HepG2 (cell line): Measurements from ENCODE around the gene DDRGK1. TPM values are rescaled to one million over a fixed set of nuclear protein-coding genes. Genes with fewer than 3 reads are reported as not detected.
A peak's percentile ranks its signal among the peaks of the same experiment; 100 is the strongest.

Experiments used
- CBFB ChIP-seq: sonication (generic); formaldehyde crosslinking; IDR thresholded peaks from 2 replicates; pipeline ENCODE4 v1.4.0; 2020; ENCODE audit warnings: missing genetic modification reagents
- KDM3A ChIP-seq: IDR thresholded peaks from 2 replicates; pipeline ENCODE4 v1.6.1; 2018; ENCODE audit warnings: low read depth, missing compliant biosample characterization
- SYNCRIP ChIP-seq: fragments of 200-400 bp; formaldehyde crosslinking; IDR thresholded peaks from 2 replicates; pipeline ENCODE4 v1.6.1; 2018; ENCODE audit warnings: mild to moderate bottlenecking, low read depth, low read length; ENCODE audit not compliant: insufficient read depth
- ZC3H4 ChIP-seq: sonication (generic); formaldehyde crosslinking; IDR thresholded peaks from 2 replicates; pipeline ENCODE4 v1.4.0; 2020; ENCODE audit warnings: missing genetic modification reagents, borderline replicate concordance
- ZKSCAN5 ChIP-seq: sonication (generic); formaldehyde crosslinking; IDR thresholded peaks from 2 replicates; pipeline ENCODE4 v1.5.1; 2020; ENCODE audit warnings: mild to moderate bottlenecking, missing genetic modification reagents
- ZMYM2 ChIP-seq: sonication (generic); formaldehyde crosslinking; IDR thresholded peaks from 2 replicates; pipeline ENCODE4 v1.8.0; 2022; ENCODE audit warnings: mild to moderate bottlenecking, missing genetic modification reagents
- ZNF234 ChIP-seq: sonication (generic); formaldehyde crosslinking; conservative IDR thresholded peaks from 2 replicates; pipeline ENCODE4 v1.5.1; 2020; ENCODE audit warnings: mild to moderate bottlenecking, missing genetic modification reagents
- ZNF281 ChIP-seq: sonication (generic); formaldehyde crosslinking; IDR thresholded peaks from 2 replicates; pipeline ENCODE4 v1.4.0; 2020; ENCODE audit warnings: missing genetic modification reagents, borderline replicate concordance
- ZNF883 ChIP-seq: sonication (generic); formaldehyde crosslinking; IDR thresholded peaks from 2 replicates; pipeline ENCODE4 v1.5.1; 2020; ENCODE audit warnings: mild to moderate bottlenecking, missing genetic modification reagents; ENCODE audit errors: not compliant biosample characterization
- polyA plus RNA-seq, 8 experiments: library from polyadenylated mRNA; depleted of rRNA in 3 of 8; stranded (reverse) in 7 of 8; unstranded in 1 of 8; fragments of >200 nt; fragmentation: Illumina TruSeq in 4 of 8; extraction: Trizol in 4 of 8; gene quantifications; 2 replicates each; pipeline versions ENCODE4 v1.2.1 to v1.2.3, GENCODE V29; 2011 to 2016; ENCODE audit warnings: low read depth in 4 of 8, missing spikeins in 1 of 8, mixed read lengths in 1 of 8; ENCODE audit not compliant: insufficient read depth in 1 of 8
- total RNA-seq, 5 experiments: library from RNA; depleted of rRNA; stranded (reverse); fragments of >200 nt; fragmentation: Illumina TruSeq; extraction: Trizol; gene quantifications; 2 replicates each; pipeline ENCODE4 v1.2.3, GENCODE V29; 2016; ENCODE audit warnings: low read depth in 1 of 5
- TF ChIP-seq, protein P1 (sequence below): sonication (generic); formaldehyde crosslinking; IDR thresholded peaks from 2 replicates; pipeline ENCODE4 v1.5.1; 2020; ENCODE audit warnings: mild to moderate bottlenecking, missing genetic modification reagents, moderate library complexity
- TF ChIP-seq, protein P2 (sequence below): sonication (generic); formaldehyde crosslinking; conservative IDR thresholded peaks from 2 replicates; pipeline ENCODE4 v1.4.0; 2020; ENCODE audit warnings: mild to moderate bottlenecking, missing genetic modification reagents, moderate library complexity
- TF ChIP-seq, protein P3 (sequence below): sonication (generic); formaldehyde crosslinking; IDR thresholded peaks from 2 replicates; pipeline ENCODE4 v1.4.0; 2020; ENCODE audit warnings: mild to moderate bottlenecking, missing genetic modification reagents, borderline replicate concordance

DDRGK1 gene
- total and polyA plus RNA-seq, 2 of the 13 experiments (the other 11 are each of a cell fraction or from before 2014, with no cell fraction given): 96.7 to 149 TPM

DNA sequence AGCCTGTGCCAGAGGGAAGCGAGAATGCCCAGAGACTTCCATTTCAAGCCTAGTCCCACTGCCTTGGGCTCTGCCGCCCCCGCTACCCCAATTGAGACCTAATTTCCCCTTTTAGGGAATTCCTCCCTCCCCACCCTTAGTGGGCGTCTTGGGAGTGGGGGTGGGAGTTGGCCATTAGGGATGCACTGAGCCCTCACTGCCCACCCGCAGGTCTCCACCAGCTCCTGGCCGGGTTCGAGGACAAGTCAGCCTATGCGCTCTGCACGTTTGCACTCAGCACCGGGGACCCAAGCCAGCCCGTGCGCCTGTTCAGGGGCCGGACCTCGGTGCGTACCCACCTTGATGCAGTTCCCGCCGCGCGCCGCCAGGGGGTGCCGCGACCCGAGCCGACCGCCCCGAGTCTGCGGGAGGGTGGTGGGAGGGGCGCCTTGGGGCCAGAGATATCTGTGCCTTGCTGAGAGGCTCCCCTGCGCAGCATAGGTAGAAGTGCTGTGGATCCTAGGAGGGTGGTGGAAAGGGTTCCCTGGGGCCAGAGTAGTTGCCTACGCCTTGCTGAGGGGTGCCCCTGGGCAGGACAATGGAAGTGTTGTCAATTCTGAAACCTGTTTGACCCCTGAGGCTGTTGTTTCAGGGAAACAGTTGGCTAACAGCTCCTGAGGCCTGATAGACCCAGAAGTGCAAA, 14.0 kb upstream of the DDRGK1 start (continued):
- TF ChIP-seq SYNCRIP (no peak), ZNF883 (CRISPR knock-in tag) (peak; percentile 87), ZKSCAN5 (0 out of 2 replicates have a peak, but pooled peaks have one; percentile 62), ZC3H4 (CRISPR knock-in tag) (0 out of 2 replicates have a peak, but pooled peaks have one; percentile 35), ZMYM2 (CRISPR knock-in tag) (peak; percentile 71), CBFB (peak; percentile 87), ZNF234 (no peak), ZNF281 (CRISPR knock-in tag) (peak; percentile 10; the same call in 1 of the 2 replicates), KDM3A (CRISPR knock-in tag) (peak; percentile 99)
- TF ChIP-seq, protein P1, sequence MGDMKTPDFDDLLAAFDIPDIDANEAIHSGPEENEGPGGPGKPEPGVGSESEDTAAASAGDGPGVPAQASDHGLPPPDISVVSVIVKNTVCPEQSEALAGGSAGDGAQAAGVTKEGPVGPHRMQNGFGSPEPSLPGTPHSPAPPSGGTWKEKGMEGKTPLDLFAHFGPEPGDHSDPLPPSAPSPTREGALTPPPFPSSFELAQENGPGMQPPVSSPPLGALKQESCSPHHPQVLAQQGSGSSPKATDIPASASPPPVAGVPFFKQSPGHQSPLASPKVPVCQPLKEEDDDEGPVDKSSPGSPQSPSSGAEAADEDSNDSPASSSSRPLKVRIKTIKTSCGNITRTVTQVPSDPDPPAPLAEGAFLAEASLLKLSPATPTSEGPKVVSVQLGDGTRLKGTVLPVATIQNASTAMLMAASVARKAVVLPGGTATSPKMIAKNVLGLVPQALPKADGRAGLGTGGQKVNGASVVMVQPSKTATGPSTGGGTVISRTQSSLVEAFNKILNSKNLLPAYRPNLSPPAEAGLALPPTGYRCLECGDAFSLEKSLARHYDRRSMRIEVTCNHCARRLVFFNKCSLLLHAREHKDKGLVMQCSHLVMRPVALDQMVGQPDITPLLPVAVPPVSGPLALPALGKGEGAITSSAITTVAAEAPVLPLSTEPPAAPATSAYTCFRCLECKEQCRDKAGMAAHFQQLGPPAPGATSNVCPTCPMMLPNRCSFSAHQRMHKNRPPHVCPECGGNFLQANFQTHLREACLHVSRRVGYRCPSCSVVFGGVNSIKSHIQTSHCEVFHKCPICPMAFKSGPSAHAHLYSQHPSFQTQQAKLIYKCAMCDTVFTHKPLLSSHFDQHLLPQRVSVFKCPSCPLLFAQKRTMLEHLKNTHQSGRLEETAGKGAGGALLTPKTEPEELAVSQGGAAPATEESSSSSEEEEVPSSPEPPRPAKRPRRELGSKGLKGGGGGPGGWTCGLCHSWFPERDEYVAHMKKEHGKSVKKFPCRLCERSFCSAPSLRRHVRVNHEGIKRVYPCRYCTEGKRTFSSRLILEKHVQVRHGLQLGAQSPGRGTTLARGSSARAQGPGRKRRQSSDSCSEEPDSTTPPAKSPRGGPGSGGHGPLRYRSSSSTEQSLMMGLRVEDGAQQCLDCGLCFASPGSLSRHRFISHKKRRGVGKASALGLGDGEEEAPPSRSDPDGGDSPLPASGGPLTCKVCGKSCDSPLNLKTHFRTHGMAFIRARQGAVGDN (CRISPR knock-in tag): peak; percentile 99
- TF ChIP-seq, protein P2, sequence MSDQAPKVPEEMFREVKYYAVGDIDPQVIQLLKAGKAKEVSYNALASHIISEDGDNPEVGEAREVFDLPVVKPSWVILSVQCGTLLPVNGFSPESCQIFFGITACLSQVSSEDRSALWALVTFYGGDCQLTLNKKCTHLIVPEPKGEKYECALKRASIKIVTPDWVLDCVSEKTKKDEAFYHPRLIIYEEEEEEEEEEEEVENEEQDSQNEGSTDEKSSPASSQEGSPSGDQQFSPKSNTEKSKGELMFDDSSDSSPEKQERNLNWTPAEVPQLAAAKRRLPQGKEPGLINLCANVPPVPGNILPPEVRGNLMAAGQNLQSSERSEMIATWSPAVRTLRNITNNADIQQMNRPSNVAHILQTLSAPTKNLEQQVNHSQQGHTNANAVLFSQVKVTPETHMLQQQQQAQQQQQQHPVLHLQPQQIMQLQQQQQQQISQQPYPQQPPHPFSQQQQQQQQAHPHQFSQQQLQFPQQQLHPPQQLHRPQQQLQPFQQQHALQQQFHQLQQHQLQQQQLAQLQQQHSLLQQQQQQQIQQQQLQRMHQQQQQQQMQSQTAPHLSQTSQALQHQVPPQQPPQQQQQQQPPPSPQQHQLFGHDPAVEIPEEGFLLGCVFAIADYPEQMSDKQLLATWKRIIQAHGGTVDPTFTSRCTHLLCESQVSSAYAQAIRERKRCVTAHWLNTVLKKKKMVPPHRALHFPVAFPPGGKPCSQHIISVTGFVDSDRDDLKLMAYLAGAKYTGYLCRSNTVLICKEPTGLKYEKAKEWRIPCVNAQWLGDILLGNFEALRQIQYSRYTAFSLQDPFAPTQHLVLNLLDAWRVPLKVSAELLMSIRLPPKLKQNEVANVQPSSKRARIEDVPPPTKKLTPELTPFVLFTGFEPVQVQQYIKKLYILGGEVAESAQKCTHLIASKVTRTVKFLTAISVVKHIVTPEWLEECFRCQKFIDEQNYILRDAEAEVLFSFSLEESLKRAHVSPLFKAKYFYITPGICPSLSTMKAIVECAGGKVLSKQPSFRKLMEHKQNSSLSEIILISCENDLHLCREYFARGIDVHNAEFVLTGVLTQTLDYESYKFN: peak; percentile 62
- TF ChIP-seq, protein P3, sequence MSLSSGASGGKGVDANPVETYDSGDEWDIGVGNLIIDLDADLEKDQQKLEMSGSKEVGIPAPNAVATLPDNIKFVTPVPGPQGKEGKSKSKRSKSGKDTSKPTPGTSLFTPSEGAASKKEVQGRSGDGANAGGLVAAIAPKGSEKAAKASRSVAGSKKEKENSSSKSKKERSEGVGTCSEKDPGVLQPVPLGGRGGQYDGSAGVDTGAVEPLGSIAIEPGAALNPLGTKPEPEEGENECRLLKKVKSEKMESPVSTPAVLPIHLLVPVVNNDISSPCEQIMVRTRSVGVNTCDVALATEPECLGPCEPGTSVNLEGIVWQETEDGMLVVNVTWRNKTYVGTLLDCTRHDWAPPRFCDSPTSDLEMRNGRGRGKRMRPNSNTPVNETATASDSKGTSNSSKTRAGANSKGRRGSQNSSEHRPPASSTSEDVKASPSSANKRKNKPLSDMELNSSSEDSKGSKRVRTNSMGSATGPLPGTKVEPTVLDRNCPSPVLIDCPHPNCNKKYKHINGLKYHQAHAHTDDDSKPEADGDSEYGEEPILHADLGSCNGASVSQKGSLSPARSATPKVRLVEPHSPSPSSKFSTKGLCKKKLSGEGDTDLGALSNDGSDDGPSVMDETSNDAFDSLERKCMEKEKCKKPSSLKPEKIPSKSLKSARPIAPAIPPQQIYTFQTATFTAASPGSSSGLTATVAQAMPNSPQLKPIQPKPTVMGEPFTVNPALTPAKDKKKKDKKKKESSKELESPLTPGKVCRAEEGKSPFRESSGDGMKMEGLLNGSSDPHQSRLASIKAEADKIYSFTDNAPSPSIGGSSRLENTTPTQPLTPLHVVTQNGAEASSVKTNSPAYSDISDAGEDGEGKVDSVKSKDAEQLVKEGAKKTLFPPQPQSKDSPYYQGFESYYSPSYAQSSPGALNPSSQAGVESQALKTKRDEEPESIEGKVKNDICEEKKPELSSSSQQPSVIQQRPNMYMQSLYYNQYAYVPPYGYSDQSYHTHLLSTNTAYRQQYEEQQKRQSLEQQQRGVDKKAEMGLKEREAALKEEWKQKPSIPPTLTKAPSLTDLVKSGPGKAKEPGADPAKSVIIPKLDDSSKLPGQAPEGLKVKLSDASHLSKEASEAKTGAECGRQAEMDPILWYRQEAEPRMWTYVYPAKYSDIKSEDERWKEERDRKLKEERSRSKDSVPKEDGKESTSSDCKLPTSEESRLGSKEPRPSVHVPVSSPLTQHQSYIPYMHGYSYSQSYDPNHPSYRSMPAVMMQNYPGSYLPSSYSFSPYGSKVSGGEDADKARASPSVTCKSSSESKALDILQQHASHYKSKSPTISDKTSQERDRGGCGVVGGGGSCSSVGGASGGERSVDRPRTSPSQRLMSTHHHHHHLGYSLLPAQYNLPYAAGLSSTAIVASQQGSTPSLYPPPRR (CRISPR knock-in tag): 0 out of 2 replicates have a peak, but pooled peaks have one; percentile 63
